GM12892 (cell line): ENCODE data around the gene SLC16A3.

Experiments used
- POLR2A ChIP-seq: IDR thresholded peaks from 2 replicates; pipeline ENCODE4 v1.6.1; 2011; ENCODE audit warnings: low read depth, low read length, control low read depth
- POLR2AphosphoS5 ChIP-seq: IDR thresholded peaks from 2 replicates; pipeline ENCODE4 v1.6.1; 2011; ENCODE audit warnings: low read depth, low read length, control low read depth

DNA sequence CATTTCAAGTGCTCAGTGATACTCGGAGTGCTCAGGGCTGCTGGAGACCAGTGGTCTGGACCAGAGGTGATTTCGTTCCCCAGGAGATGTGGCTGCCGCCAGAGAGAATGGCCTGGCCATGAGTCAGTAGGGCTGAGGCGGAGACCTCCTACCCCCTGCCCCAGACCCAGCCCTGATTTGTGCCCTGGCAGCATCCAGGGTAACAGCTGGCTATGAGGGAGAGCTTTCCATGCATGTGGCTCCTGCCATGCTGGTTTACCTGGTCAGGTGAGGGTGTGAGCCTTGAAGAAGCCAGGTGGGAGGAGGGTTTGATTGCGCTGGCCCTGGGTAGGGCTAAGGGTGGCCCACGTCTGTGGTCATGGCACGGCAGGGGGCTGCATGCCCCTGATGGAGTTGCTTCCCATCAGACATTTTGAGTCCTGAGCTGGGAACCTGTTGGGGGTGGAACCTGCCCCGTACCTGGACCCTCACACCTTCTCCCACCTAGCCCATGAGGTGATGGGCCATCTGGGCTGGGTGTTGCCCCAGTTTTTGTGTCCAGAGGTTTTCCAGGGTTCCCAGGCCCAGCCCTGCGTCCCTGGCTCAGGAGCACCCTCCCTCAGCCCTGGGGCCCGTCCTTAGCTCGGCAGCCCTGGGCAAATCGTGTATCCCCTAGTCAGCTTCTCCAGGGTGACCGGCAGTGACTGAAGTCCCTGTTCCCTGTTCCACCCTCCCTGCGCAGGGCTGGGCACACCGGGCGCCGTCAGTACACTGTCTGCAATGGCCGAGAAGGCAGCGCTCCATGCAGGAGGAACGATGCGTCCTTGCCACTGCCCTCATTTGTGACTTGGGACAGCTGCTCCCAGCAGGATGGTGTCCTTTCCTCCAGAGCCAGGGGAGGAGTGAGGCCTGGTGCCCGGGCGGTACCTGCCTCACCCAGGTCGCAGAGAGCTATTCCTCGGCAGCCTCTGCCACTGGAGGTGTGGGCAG lies 53.7 kb downstream of the SLC16A3 start:
- TF ChIP-seq POLR2A: no peak
- no peak for TF ChIP-seq POLR2AphosphoS5
